GOT3 (cell line): ENCODE data around the gene CLCA2.

Experiments used
- DNase-seq: peaks from one replicate; lab custom pipeline; 2025; ENCODE audit warnings: mixed read lengths; lab: John Stamatoyannopoulos, UW

Gene CLCA2

GRCh38 chr1:86429122-86429725 is 5.3 kb downstream of the CLCA2 start:
- DNase-seq, result no peak

- no peak for DNase-seq
Measured at GRCh38 chr1:86429835-86430234, 5.9 kb downstream of the CLCA2 start.

DNA sequence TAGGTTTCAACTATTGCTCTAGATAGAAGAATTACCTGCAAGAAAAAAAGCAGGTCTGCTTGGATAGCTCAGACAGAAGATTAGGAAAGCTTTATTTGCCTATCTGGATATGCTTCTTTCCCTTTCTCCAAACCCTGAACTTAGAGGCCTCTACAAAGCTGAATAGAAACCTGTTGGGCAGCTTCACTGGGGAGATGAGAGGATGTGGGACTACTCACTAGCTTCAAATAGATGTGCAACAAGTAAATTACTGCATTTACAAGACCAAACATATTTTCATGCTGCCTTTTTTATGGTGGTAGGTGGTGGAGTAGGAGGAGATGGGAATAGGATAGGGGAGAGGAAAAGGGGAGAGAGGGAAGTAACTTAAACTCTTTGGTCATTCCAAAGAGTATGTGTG is 6.4 kb downstream of the CLCA2 start:
- no peak for DNase-seq

DNA sequence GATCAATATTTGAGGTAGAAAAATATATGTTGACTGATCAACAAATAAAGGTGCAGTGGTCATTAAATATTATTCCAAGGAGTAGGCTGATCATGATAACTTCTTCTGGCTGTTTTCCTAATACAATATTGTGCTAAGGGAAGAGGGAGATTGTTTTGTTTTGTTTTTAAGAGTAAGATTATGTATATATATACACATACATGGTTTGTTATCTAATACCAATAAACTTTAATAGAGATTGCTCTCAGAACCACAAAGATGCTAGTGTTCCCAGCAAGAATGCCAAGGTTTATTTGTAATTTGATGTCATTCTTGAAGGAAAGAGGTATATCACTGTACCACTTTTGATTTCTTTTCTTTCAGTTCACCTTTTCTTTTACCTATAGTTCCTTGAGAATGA is 10.1 kb downstream of the CLCA2 start:
- no peak for DNase-seq

GRCh38 chr1:86435327-86435726 is 11.4 kb downstream of the CLCA2 start:
- DNase-seq, result no peak

- no peak for DNase-seq
Measured at GRCh38 chr1:86436041-86436440, 12.1 kb downstream of the CLCA2 start.

DNA sequence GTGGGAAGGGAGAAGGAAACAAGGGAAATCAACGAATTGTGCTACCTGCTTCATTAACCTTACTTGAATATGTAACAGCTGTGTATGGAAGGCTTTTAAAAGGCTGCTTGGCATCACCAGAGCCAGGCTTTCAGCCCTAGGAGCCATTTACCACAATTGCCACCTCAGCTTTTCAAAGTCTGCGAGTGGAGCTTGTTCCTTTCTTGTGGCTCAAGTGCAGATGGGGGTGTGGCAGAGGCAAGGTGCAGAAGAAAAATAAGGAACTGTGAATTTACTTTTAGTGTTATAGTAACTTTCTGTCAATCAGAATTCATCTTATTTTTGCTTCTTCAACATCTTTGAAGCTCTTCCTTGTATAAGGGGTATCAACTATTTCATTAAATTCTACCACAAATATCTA is 17.6 kb downstream of the CLCA2 start:
- no peak for DNase-seq

DNA sequence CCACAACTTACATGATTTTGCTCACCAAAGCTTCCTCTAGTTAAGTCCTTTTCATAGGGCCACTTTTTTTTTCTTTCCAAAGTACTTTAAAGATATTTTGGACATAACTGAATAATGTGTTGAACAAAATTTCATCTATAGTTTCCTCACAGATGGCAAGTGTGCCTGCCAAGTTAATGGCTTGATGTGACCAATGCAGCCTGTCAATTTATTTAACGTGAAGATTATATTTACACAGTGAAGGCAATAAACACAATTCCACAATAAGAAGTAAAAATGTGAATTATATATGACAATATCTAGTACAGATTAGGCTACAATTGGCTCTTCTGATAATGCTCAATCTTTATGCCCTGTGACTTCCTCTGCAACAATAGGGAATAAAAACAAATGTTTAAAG is 18.0 kb downstream of the CLCA2 start:
- DNase-seq, result no peak

DNA sequence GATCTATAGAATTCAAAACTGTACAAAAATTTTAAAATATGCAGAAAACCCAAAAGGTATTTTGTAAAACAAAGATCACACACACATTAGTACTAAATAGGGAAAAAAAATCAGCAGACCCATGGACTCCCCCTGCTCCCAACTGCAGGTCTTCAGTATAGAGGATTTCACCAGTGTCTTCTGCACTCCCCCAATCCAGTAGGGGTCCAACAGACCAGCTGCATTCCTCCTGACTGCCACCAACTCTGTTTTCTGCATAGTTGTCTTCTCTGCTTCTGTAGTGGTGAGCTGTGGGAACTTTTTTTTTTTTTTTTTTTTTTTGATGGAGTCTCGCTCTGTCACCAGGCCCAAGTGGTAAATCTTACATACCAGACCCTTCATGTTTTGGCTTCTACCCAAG is 21.9 kb downstream of the CLCA2 start:
- DNase-seq, result no peak

DNA sequence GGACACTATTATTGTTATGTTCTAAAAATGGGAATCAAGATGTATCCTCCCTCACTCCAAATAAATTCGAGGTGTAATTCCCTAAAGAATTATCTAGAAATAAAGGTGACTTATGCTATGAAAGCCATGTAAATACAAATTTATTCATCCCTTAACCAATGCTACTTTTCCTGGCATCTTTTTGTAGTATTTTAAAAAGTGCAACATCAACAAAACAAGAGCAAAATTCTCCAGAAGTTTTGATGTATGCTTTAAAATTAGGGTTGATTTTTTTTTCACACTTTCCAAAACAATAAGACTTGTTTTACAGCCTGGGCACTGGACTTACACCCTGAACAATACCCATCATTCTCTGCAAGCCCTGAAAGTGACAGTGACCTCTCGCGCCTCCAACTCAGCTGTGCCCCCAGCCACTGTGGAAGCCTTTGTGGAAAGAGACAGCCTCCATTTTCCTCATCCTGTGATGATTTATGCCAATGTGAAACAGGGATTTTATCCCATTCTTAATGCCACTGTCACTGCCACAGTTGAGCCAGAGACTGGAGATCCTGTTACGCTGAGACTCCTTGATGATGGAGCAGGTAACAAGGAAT is 23.3 kb downstream of the CLCA2 start:
- no peak for DNase-seq

DNA sequence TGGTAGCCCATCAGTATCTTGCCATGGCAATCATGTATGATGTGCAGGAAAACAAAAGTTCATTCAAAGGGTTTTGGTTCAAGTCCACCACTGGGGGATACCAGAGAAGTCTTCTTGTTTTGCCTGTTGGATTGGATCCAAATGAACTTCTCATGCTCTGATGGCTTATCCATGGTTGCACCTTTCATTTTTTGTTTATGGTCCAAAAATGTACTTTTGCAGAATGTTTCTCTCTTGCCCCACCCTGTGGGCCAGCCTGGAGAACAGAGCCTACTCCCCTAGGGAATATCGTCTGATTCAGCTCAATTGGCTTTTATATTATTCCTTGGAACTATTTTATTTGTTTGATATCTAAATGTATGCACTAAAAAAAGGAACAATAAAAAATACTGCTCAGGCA is 24.7 kb downstream of the CLCA2 start:
- no peak for DNase-seq

- no peak for DNase-seq
Measured at GRCh38 chr1:86449103-86449502, 25.1 kb downstream of the CLCA2 start.

DNA sequence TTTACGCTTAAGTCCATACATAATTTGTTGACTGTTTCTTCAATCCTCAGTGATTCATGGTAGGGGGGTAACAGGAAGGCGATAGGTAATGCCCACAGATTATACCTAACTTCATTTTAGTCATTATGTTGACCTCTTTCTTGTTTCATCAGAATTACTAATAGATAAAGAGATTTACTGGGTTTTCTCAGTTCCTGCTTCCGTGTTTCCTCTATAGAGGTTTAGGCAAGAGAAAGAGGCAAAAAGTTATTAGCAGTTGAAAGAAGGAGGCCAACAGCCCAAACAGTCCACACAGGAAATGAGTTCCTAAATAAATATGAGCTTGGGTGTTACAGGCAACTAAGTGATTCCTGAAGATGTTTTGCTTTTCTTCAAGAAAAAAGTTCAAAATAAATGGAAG is 26.9 kb downstream of the CLCA2 start:
- DNase-seq, result no peak

DNA sequence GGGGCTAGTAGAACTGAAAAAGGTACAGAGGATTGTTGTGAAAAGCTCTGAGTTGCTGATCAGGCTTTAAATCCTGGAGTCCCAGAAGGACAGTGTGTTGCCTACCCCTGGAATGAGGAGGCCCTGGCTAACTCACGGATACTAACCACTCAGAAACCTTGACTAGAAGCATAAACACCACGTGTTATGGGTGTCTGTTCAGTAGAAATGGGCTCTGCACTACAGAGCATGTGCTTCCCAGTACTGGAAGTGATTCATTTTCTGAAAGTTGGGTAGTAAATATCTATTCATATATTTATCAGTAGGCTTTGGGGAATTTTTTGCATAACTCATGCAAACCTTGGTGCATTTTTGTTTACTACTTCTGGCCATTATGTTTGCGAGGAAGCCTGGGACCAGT is 29.7 kb downstream of the CLCA2 start:
- no peak for DNase-seq

- DNase-seq, result no peak
Measured at GRCh38 chr1:86455073-86455472, 31.1 kb downstream of the CLCA2 start.

GRCh38 chr1:86460998-86461397 is 37.0 kb downstream of the CLCA2 start:
- no peak for DNase-seq

- no peak for DNase-seq
Measured at GRCh38 chr1:86461482-86461881, 37.5 kb downstream of the CLCA2 start.

DNA sequence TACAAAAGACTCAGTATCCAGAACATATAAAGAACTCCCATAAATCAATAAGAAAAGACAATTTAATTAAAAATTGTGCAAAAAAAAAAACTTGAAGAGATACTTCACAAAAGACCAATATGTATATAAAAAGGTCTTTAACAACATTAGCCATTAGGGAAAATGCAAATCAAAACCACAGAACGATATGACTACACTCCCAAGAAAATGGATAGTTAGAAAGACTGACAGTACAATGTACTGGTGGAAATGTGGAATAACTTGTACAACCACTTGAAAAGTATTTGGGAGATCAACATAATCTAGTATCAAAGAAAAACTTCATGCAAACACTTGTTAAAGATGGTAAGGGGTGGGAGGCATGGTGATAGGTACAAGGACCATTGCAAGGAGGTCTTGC is 40.8 kb downstream of the CLCA2 start:
- no peak for DNase-seq

GRCh38 chr1:86466109-86466844 is 42.3 kb downstream of the CLCA2 start:
- no peak for DNase-seq

DNA sequence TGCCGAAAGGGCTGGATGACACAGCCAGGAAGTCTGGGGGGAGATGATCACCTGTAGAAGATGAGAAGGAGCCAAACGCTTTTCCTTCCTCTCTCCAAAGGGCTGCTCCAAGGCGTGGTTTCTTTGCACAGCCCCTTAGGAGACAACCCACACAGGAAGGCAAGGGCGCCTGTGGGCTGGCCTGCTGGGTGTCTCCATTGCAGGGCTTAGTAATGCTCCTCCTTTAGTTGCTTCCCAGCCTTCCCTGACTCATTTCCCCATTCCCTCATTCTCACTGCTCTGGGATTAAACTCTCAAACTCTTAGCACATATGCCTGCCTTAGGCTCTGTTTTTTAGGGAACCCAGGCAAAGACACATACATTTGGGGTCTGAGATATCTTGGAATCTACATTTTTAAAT is 43.0 kb downstream of the CLCA2 start:
- no peak for DNase-seq

DNA sequence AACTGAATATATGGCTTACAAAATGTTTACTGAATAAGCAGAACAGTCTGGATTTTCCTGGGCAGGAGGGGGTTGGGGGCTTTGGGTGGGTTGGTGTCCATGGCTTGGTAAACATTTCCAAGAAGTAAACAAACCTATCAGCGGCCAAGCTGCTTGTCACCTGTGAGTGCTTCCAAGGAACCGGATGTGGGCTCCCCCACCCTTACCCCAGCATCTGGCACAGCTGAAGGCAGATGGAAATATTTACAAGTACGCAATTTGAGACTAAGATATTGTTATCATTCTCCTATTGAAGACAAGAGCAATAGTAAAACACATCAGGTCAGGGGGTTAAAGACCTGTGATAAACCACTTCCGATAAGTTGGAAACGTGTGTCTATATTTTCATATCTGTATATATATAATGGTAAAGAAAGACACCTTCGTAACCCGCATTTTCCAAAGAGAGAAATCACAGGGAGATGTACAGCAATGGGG is 44.6 kb downstream of the CLCA2 start, which contains the start of gene CLCA1:
CLCA1 (plus strand) TSS at position 427 of the 477 bp plus-strand sequence; CDS start at position 472, 45 bp downstream.
- DNase-seq, result no peak

DNA sequence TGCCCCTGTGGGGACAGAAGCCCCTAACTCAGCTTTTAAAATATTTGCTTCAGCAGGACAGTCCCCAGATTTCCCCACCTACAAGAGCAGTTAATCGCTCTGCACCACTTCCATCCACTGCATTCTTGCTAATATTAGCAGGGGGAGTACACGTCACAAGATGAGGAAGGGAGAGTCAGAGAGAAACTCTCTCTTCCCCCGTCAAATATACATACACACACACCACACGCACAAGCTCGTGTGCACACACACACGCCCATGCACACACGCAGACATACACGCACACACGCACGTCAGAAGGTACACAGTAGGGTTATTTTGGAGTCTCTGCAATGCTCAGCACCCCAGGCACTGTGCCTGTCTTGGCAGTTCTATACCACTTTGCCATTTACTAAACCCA is 46.9 kb downstream of the CLCA2 start:
- no peak for DNase-seq

- no peak for DNase-seq
Measured at GRCh38 chr1:86471291-86471690, 47.3 kb downstream of the CLCA2 start.
